Suprapubic skin (tissue), 4 donors: Measurements from ENCODE around the gene ZNF592.

Source experiments
- CTCF ChIP-seq, 2 donors: fragments of 200-600 bp in 1 of 2; fragments of 450-650 bp in 1 of 2; sonication (generic) in 1 of 2; IDR thresholded peaks; one replicate each; pipeline ENCODE4 v1.5.1; 2016 to 2019; ENCODE audit warnings: antibody characterized with exemption in 2 of 2, mild to moderate bottlenecking in 1 of 2, moderate library complexity in 1 of 2
- EP300 ChIP-seq: sonication (generic); formaldehyde crosslinking; IDR thresholded peaks from one replicate; pipeline ENCODE4 v1.6.1; 2017; ENCODE audit warnings: antibody characterized with exemption
- POLR2A ChIP-seq, 2 donors: fragments of 450-650 bp; IDR thresholded peaks; one replicate each; pipeline ENCODE4 v1.6.1; 2017; ENCODE audit warnings: antibody characterized with exemption in 2 of 2, mild to moderate bottlenecking in 2 of 2, moderate library complexity in 2 of 2
- POLR2AphosphoS5 ChIP-seq, 3 donors: sonication (generic); formaldehyde crosslinking; IDR thresholded peaks; one replicate each; pipeline ENCODE4 v1.6.1; 2017; ENCODE audit warnings: antibody characterized with exemption in 3 of 3

GRCh38 chr15:84817466-84818081 lies 69.2 kb downstream of the ZNF592 start:
- TF ChIP-seq CTCF (IDR thresholded peaks at IDR 0.05) (no peak), POLR2A (IDR thresholded peaks at IDR 0.05) (no peak), EP300 (no peak), POLR2AphosphoS5 (IDR thresholded peaks at IDR 0.05) (no peak)
